Activated CD8-positive, alpha-beta memory T cell treated with anti-CD3 and anti-CD28 coated beads, Interleukin-2, amount 50 U/mL, for 24 hours (primary cell): ENCODE results near the gene MUC5B.

Source experiments
- DNase-seq: peaks from one replicate; pipeline ENCODE4 v3.0.0-alpha.2; 2020; ENCODE audit errors: extremely low read depth

The MUC5B gene

DNA sequence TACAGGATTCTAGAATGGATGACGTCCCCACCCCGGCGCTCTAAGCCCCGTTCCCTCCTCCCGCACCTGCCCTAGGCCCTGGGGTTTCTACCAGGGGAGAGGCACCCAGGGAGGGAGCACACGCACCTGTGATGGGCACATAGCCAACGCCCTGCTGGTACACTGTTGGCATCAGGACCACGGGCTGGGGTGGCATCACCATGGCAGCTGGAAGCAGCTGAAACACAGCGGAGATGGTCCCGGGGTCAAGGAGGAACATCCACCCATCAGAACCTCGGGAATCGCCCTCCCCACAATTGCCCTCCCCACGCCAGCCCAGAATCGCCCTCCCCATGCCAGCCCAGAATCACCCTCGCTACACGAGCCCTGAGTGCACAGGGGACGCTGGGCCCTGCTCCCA lies 63.0 kb downstream of the MUC5B start:
- DNase-seq, result no peak

GRCh38 chr11:1287928-1288327 lies 65.1 kb downstream of the MUC5B start:
- DNase-seq, result no peak

DNA sequence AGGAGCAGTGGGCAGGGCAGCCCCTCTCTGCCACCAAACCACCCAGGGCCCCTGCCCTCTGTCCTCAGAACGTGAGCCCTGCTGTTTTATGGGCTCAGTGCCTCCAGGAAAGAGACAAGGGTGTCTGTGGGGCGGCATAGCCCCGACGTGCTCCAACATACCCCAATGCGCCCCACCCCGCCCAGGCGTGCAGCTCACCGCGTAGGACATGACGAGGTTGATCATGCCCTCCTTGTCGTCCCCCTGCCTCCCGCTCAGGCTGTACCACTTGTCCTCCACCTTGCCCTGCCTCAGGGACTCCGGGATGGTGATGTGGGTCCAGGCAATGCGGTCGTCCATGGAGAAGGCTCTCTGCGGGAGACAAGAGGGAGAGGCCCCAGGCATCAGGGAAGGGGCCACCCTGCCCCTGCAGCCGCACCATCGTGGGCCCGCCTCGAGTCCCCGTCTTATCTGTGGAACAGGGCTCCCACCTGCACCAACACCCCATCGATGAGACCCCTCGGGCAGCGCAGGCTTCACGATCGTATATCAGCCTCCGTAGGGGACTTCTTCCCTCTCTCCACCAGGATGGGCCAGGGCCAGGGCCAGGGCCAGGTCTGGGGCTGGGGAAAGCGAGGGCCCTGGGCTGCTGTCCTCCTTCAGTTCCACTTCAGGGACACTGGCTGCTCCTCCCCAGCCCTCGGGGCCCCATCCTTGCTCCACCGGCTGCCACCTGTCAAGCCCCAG lies 65.7 kb downstream of the MUC5B start:
- no peak for DNase-seq

- DNase-seq, result no peak
Observed at GRCh38 chr11:1289211-1289935, 66.5 kb downstream of the MUC5B start.

DNA sequence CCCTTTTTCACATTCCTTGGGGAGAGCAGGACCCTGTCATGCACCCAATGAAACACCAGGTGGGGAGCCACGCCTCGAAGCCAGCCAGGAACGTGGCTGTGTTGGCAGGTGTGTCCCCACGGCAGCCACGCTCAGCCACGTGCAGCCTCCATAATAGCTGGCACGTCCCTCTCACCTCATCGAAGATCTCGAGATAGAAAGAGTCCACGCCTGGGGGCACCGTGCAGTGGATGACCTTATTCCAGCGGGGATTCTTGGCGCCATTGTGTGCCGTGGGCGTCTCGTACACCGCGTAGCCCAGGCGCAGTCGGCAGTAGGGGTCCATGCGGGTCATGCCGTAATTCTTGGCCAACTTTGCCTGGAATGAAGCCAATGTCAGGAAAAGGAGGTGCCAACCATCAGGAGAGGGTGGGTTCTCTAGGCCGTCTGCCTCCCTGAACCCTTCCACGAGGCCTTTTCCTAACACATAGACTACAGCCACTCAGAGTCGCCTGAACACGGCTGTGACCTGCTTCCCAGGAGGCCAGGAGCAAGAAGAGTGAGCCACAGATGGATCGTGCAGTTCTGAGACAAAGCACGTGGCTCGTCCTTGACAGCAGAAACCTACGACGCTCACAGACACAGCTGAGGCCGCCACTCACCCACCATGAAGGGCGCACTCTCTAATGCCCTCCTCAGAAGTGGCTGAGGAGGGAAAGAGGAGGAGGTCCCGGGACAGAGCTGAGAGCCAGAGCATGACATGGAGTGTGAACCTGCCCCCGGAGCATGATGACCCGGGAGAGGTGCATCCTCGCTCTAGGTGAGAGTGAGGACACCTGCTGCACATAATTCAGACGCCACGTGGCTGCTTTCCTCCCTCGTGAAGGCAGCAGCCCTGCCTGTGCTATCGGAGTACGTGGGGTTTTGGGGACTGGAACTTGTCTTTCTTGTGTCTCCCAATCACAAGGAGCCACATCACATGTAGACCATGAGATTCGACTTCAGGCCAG lies 67.5 kb downstream of the MUC5B start:
- no peak for DNase-seq

- no peak for DNase-seq
Observed at GRCh38 chr11:1291295-1292017, 68.6 kb downstream of the MUC5B start.

- DNase-seq, result no peak
Observed at GRCh38 chr11:1292018-1292643, 69.3 kb downstream of the MUC5B start.

- DNase-seq, result no peak
Observed at GRCh38 chr11:1292644-1293618, 70.1 kb downstream of the MUC5B start.

- DNase-seq, result no peak
Observed at GRCh38 chr11:1293619-1294015, 70.8 kb downstream of the MUC5B start.

- no peak for DNase-seq
Observed at GRCh38 chr11:1295086-1295485, 72.2 kb downstream of the MUC5B start.

GRCh38 chr11:1295591-1295990 lies 72.7 kb downstream of the MUC5B start:
- no peak for DNase-seq

GRCh38 chr11:1296287-1296686 lies 73.4 kb downstream of the MUC5B start:
- DNase-seq, result no peak

DNA sequence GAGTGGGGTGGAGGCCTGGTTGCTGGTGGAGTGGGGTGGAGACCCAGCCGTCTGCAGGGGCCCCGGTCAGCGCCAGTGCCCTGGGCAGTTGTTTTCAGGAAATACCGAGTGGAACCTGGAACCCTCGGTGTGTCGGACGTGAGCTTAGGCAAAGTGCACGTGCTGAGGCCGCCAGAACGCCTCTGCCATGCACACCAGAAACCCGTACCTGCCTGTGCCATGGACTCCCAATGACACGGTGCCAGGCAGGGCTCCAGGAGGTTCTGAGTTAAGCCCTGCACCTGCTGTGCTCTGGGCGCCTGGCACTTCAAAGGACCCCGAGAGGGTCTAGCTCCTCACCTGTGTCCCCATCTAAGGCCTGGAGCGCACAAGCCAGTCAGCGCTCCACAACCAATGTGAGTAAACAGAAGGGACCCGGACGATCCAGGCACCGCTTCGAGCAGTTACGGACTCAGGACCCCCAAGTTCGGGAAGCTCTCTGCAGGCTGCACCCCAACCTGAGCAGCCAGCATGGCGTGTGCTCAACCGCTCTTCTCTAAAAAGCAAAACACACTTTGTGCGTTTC lies 74.2 kb downstream of the MUC5B start:
- no peak for DNase-seq

GRCh38 chr11:1297576-1298473 lies 75.0 kb downstream of the MUC5B start:
- no peak for DNase-seq

GRCh38 chr11:1298695-1299492 lies 76.0 kb downstream of the MUC5B start:
- no peak for DNase-seq

DNA sequence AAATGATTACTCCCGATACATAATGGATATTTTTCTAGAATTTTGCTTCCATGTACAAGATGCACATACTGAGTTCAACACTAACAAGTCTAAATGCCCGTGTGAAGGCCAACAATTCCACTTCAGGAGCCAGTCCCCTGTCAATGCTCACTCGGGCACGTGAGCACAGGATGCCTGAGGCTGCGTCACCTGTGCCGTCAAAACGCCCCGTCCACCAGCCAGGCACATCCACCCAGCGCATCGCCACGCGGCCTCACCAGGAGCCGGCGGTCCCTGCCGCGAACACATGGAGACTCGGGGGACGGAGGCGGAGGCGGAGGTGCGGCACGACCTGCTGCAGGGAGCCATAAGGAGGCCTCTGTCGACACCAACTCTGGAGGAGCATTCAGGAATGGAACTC lies 76.8 kb downstream of the MUC5B start:
- DNase-seq, result no peak

DNA sequence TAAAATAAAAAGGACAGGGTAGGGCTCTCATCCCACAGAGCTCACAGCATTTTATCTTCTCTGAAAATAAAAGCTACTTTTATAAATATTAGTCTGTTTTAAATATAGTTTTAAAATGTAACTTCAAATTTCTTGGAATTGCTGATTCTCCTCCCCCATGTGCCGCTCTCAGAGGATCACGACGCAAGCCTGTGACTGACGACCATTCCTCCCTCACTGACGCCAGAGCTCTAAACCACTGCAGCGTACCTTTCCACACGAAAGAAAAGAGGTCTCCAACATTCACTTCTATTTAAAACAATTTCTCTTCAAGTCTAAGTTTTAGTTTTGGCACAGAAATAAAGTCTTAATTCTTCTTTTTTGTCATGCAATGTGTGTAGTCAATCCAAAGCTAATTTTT lies 77.3 kb downstream of the MUC5B start:
- DNase-seq, result no peak
